T1000 (cell line): ENCODE data around the gene LTB4R2.

Experiments used
- DNase-seq: peaks from one replicate; lab custom pipeline; 2025; ENCODE audit warnings: mixed read lengths; lab: John Stamatoyannopoulos, UW

Gene LTB4R2

GRCh38 chr14:24277606-24278321 lies 32.2 kb upstream of the LTB4R2 start:
- no peak for DNase-seq

- DNase-seq, result no peak
Observed at GRCh38 chr14:24278424-24278823, 31.5 kb upstream of the LTB4R2 start.

- no peak for DNase-seq
Observed at GRCh38 chr14:24279301-24280186, 30.4 kb upstream of the LTB4R2 start.

- no peak for DNase-seq
Observed at GRCh38 chr14:24280797-24281460, 29.0 kb upstream of the LTB4R2 start.

- no peak for DNase-seq
Observed at GRCh38 chr14:24281636-24282035, 28.3 kb upstream of the LTB4R2 start.

GRCh38 chr14:24282736-24283135 lies 27.2 kb upstream of the LTB4R2 start:
- no peak for DNase-seq

GRCh38 chr14:24283796-24284460 lies 26.0 kb upstream of the LTB4R2 start:
- DNase-seq, result no peak

GRCh38 chr14:24284501-24285035 lies 25.4 kb upstream of the LTB4R2 start:
- no peak for DNase-seq

- no peak for DNase-seq
Observed at GRCh38 chr14:24285351-24285750, 24.6 kb upstream of the LTB4R2 start.

GRCh38 chr14:24286996-24287395 lies 22.9 kb upstream of the LTB4R2 start:
- no peak for DNase-seq

- DNase-seq, result no peak
Observed at GRCh38 chr14:24289649-24290280, 20.2 kb upstream of the LTB4R2 start.

GRCh38 chr14:24290746-24291145 lies 19.2 kb upstream of the LTB4R2 start:
- DNase-seq, result no peak

- DNase-seq, result no peak
Observed at GRCh38 chr14:24291446-24292117, 18.4 kb upstream of the LTB4R2 start.

GRCh38 chr14:24292118-24292807 lies 17.7 kb upstream of the LTB4R2 start:
- DNase-seq, result no peak

- no peak for DNase-seq
Observed at GRCh38 chr14:24293525-24293924, 16.4 kb upstream of the LTB4R2 start.

- peak; percentile 56 for DNase-seq
Observed at GRCh38 chr14:24296341-24297157, 13.4 kb upstream of the LTB4R2 start.

- no peak for DNase-seq
Observed at GRCh38 chr14:24297190-24297964, 12.6 kb upstream of the LTB4R2 start.

GRCh38 chr14:24298892-24299254 lies 11.1 kb upstream of the LTB4R2 start:
- DNase-seq, result peak; percentile 55
